ENCODE results near the gene POC1A.

GRCh38 chr3:52093756-52094545, 60.3 kb downstream of the POC1A start:
- TF ChIP-seq SIN3A (conservative IDR thresholded peaks at IDR 0.05 in 1 of 2, IDR thresholded peaks at IDR 0.05 in 1 of 2; ENCODE audit: low read depth in 1 of 2, low read length in 2 of 2) (no peak), CTCF (IDR thresholded peaks at IDR 0.05; ENCODE audit: control extremely low read depth in 1 of 3, insufficient read depth in 1 of 3, low read depth in 1 of 3, low read length in 3 of 3) (no peak), POLR2AphosphoS5 (IDR thresholded peaks at IDR 0.05; ENCODE audit: low read depth, low read length) (no peak), EZH2 (IDR thresholded peaks at IDR 0.05; ENCODE audit: low read depth, low read length, severe bottlenecking) (no peak), POLR2A (IDR thresholded peaks at IDR 0.05; ENCODE audit: control extremely low read depth in 1 of 2, low read depth in 2 of 2, low read length in 2 of 2) (no peak), JUND (IDR thresholded peaks at IDR 0.05; ENCODE audit: low read length) (no peak), MAFK (IDR thresholded peaks at IDR 0.05; ENCODE audit: low read depth, low read length) (no peak), TAF1 (IDR thresholded peaks at IDR 0.05; ENCODE audit: low read depth, low read length) (no peak), YY1 (IDR thresholded peaks at IDR 0.05; ENCODE audit: low read depth, low read length) (no peak), SP1 (IDR thresholded peaks at IDR 0.05; ENCODE audit: low read depth, low read length) (no peak), CREB1 (IDR thresholded peaks at IDR 0.05) (no peak), BRCA1 (IDR thresholded peaks at IDR 0.05; ENCODE audit: low read depth, low read length) (no peak)

Data from H1 (cell line).